Islet of Langerhans (tissue), 1 donor: ENCODE data around the gene ZNF579.
"Not testable (repeated sequence)": the region's sequence is repeated elsewhere in the genome, so short reads cannot be mapped to it uniquely, and the experiment has no call there.

Source experiments
- FAIRE-seq: peaks from one replicate; lab custom pipeline; 2011; peaks lifted over from hg19 to GRCh38; lab: Jason Lieb, UNC

The ZNF579 gene

DNA sequence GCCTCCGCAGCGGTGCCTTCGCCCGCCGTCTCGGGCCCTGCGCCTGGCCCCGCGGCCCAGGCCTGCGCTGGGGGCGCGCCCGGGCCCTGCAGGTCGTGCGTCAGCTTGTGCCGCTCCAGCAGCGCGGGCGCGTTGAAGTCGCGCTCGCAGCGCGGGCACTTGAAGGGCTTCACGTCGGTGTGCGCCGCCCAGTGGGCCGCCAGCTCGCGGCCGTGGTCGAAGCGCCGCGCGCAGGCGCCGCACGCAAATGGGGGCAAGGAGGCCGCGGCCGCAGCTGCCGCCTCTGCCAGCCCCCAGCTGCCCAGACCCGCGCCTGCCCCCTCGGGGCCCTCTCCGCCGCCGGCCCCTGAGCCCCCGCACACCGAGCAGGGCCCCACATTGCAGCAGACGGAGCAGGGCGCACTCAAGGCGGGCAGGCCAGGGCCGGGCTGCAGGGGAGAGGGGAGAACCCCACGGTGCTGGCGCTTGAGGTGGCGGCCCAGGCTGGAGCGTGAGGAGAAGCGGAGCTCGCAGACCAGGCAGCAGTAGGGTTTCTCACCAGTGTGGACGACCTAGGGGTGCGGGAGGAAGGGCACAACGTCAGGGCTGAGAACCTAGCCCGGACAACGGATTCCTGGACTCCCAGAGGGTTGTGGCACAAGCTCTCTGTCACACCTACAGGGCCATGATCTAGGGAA lies 12.6 kb upstream of the ZNF579 start:
- no peak for FAIRE-seq

DNA sequence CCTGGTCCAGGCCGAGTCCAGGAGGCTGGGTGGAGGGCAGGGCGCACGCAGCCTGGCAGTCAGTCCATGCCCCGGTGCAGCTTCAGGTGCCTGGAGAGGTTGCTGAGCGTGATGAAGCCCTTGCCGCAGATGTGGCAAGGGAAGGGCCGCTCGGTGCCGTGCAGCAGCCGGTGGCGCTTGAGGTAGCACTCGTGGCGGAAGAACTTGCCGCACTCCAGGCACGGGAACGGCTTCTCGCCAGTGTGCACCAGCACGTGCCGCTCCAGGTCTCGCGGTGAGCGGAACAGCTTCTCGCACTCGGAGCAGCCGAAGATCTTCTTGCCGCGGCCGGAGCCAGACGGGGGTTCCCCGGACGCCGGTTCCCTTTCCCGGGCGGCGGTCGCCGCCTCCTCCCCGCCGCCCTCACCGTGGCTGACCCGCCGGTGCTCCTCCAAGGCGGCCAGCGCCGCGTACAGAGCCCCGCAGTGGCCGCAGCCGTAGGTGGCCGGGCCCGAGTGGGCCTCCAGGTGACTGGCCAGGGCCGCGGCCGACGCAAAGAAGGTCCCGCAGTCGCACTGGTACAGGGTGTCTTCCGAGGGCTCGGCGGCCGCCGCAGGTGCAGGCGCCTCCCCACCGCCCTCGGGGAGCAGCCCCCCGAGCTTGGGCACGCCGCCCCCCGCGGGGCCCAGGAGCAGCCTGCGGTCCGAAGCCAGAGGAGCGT lies 11.9 kb upstream of the ZNF579 start:
- FAIRE-seq, result no peak

DNA sequence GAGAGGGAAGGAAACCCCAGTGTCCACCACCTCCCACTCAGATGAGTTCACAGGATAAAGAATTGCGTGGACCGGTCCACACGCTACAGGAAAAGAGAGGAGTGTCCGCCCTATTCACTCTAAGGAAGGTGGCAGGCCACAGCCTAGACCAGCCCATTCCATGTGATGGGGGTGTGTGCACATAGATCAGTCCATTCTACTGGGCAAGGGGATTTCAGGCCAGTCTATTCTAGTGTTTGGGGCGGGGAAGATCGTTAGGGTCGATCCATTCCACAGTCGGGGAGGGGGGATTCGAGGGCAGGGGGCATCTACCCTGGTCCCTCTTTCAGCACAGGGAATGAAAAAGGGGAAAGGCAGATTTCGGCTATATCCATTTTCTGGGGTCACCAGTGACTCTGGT lies 10.9 kb upstream of the ZNF579 start:
- FAIRE-seq, result no peak

- FAIRE-seq, result no peak
Measured at GRCh38 chr19:55590617-55591016, 10.0 kb upstream of the ZNF579 start.

- FAIRE-seq, result no peak
Measured at GRCh38 chr19:55590109-55590508, 9.5 kb upstream of the ZNF579 start.

- FAIRE-seq, result no peak
Measured at GRCh38 chr19:55588738-55589137, 8.1 kb upstream of the ZNF579 start.

DNA sequence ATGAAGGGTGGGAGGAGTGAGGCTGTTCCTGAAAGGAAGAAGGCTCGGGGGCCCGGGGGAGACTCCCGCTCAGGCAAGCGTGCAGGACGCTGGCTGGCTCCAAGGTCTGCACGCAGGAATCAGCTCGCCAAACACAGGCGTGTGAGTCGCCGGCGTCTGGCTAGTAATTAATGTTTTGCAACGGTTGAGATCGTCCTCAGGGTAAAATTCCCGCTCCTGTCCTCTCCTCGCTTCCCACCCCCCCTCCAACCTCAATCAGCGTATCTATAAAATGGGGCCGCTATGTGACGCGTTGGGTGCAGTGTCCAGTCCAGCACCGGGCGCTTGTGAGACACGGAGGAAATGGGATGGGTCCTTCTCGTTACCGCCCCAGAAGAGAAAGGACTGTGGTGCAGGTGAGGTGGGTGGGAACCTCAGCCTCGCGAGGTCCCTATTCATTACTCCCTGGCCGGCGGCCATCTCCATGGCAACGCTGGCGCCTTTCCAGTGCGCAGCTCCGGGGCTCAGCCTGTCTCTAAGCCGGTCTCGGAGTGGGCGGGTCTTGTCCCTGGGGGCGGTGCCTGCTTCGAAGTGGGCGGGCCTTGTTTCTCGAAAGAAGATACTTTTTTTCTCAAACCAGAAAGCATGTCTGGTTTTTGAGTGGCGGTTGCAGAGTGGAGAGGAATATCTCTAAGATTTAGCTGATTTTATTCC lies 6.5 kb upstream of the ZNF579 start:
- FAIRE-seq, result peak; percentile 65

- FAIRE-seq, result no peak
Measured at GRCh38 chr19:55585658-55586339, 5.2 kb upstream of the ZNF579 start.

- no peak for FAIRE-seq
Measured at GRCh38 chr19:55584871-55585270, 4.2 kb upstream of the ZNF579 start.

DNA sequence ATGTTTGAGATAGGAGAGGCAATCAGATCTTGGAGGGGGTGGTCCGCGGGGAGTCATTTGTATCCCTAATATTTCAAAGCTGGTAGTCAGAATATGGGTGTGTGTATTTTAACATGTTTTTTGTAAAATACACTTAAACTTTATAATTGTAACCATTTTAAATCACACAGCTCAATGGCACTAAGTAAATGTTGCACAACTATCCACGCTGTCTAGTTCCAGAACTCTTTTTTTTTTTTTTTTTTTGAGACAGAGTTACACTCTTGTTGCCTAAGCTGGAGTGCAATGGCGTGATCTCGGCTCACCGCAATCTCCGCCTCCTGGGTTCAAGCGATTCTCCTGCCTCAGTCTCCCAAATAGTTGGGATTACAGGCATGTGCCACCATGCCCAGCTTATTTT lies 3.2 kb upstream of the ZNF579 start:
- not testable (repeated sequence) for FAIRE-seq

DNA sequence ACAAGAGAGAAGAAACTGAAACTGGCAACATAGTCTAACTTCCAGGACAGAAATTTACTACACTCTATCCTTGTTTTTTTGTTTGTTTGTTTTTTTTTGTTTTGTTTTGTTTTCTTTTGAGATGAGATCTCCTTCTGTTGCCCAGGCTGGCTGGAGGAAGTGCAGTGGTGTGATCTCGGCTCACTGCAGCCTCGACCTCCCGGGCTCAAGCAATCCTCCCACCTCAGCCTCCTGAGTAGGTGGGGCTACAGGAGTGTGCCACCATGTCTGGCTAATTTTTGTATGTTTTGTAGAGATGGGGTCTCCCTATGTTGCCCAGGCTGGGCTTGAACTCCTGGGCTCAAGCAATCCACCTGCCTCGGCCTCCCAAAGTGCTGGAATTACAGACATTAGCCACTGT lies 1.6 kb upstream of the ZNF579 start:
- not testable (repeated sequence) for FAIRE-seq

DNA sequence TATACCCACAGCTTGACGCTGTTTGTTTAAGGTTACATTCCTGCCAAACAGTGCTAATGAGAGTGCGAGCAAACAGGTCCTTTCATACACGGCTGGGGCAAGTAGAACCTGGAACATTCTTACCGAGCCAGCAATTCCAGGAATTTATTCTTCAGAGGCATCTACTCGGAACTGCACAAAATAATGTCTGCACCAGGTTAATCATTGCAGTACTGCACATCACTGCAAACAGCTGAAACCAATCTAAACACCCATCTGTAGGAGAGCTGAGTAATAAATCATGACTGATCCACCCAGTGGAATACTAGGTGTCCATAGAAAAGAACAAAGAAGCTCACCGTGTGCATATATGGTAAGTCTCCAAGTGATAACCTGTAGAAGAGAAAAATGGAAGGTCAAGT lies 1.2 kb upstream of the ZNF579 start:
- FAIRE-seq, result peak; percentile 30

DNA sequence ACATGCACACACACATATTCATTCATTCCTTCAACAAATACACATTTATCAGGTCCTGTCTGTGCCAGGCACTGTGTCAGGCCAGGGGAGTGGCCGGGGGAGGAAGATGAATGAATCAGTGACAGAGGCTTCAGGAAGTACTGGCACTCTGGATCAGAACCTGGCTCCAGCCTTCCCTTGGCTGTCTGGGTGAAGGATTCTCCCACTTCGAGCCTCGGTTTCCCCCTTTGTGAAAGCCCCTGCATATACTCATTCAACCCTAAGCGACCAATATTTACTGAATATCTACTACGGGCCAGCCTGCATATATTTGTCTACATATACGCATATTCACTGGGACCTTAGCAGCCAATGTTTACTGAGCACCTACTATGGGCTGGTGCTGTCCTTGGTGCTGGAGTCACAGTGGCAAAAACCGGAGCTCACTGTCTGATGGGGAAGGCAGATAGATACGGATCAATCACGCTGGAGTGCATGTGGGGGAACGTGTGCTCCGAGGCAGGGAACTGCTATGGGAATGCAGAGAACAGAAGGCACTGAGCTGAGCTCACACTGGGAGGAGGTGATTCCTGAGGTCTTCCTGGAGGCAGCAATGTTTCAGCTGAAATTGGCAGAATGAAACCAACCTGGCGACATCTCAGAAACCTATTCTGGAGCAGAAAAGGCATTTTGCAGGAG lies 636 bp upstream of the ZNF579 start:
- FAIRE-seq, result no peak

DNA sequence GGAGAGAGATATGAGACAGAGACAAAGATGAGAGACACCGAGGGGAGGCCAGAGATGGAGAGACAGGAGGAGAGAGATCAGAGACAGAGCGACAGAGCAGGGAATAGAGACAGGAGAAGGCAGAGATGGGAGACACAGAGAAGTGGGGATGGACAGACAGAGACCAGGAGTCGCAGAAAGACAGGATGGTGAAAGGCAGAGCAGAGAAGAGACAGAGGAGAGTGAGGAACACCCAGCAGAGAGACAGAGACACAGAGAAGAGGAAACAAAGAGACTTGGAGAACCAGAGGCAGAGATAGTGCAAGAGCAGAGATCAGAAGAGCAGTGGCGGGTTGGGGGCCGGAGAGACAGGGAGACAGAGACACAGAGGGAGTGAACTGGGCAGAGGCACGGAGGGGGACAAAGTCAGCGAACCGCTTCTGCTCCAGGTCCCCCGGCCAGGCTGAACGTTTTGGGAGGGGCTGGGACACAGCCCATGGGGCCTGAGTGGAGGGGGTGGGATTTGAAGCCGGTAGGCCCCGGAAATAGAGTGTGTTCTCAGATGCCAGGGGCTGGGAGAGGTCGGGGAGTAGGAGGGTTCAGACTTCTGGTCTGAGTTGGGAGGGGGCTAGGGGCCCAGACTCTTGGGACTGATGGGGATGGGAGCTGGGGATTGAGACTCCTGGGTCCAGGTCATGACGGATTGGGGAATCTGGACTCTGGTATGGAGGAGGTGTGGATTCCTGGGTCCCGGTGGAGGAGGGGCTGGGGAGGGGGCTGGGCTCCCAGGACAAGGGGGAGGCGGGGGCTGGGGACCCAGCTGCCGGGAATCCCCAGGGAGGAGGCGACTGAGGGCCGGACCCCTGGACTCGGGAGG lies 654 bp downstream of the ZNF579 start:
- no peak for FAIRE-seq

- FAIRE-seq, result no peak
Measured at GRCh38 chr19:55578761-55579747, 1.6 kb downstream of the ZNF579 start.

DNA sequence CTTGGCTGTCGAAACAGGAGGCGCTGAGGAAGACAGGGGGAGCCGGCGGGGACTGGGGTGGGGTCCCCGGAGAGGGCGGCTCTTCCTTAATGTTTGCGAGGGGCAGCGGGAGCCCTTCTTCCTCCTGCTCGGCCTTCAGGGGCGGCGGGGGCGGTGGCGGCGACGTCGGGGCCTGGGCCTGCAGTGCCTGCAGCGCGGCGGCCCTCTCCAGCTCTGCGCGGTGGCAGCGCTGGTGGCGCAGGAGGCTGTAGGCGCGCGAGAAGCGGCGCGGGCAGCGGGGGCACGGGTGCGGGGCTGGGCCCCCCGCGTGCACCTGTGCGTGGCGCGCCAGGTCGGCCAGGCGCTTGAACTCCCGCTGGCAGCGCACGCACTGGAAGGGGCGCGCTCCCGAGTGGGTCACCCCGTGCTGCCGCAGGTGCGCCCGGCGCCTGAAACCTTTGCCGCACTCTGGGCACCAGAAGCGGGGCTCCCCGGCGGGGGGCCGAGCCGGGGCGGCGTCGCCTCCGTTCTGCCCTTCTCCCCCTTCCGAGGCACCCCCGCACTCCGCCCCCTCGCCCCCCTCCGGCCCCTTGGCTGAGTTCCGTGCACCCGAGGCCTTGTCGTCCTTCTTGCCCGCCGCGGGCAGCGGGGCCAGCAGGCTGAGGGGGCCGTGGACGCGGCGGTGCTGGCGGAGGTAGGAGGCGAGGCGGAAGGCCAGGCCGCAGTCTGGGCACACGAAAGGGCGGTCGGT lies 2.5 kb downstream of the ZNF579 start:
- no peak for FAIRE-seq

DNA sequence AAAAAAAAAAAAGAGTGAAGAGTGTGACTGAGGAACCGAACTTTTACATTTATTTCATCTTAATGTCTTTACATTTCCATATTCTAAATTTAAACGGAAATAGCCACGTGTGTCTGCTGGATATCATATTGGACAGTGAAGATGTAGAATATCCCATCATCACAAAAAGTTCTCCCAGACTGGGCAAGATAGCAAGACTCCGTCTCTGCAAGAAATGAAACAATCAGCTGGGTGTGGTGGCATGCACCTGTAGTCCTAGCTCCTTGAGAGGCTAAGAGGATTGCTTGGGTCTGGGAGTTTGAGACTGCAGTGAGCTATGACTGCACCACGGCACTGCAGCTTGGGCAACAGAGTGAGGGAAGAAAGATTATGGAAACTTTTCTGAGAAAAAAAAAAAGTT lies 3.9 kb downstream of the ZNF579 start:
- FAIRE-seq, result no peak

GRCh38 chr19:55573929-55574328 lies 6.7 kb downstream of the ZNF579 start:
- not testable (repeated sequence) for FAIRE-seq

DNA sequence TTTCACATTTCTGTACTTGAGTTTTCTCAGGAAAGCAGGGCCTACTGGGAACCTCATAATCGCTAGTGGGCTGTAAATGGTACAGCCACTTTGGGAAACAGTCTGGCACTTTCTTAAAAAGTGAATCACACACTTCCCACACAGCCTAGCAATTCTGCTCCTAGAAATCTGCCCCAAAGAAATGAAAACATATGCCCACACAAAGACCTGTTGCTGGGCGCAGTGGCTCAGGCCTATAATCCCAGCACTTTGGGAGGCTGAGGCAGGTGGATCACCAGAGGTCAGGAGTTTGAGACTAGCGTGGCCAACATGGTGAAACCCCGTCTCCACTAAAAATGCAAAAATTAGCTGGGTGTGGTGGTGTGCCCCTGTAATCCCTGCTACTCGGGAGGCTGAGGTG lies 11.2 kb downstream of the ZNF579 start:
- FAIRE-seq, result not testable (repeated sequence)
